ENCODE data around the gene SYMPK.
A peak's percentile ranks its signal among the peaks of the same experiment; 100 is the strongest.

Gene SYMPK

DNA sequence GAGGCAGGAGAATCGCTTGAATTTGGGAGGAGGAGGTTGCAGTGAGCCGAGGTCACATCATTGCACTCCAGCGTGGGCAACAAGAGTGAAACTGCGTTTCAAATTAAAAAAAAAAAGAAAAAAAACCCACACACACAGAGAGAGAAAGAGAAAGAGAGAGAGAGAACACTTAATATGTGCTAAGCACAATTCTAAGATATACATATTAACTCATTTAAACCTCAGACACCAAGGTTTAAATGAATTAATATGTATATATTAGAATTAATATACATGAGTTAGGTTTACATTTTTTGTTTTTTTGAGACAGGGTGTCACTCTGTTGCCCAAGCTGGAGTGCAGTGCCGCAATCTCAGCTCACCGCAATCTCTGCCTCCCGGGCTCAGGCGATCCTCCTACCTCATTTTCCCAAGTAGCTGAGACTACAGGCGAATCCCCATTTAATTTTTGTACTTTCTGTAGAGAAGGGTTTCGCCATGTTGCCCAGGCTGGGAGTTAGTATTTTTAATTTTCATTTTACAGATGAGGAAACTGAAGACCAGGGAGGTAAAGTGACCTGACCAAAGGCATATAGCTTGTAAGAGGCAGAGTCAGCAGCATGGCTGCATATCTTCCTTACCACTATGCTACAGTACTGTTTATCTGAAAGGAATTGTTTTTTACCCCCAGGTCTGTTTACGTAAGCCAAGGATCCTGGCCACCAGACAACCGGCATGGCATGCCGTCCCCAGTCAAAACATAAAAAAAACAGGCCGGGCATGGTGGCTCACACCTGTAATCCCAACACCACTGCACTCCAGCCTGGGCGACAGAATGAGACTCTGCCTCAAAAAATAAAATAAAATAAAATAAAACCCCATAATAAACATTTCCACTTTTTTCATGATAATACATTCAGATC lies 2.3 kb downstream of the SYMPK start:
- Histone ChIP-seq H2AFZ (ENCODE audit: low read depth, low read length, severe bottlenecking) (no peak overlapping the region), H3K4me2 (ENCODE audit: low read depth, low read length, poor library complexity, severe bottlenecking) (peak overlapping the region; percentile 74), H3K9ac (ENCODE audit: low read length) (no peak overlapping the region), H3K79me2 (ENCODE audit: insufficient read depth, low read length) (peaks cover 59% of the 10 kb centered on the region), H3K27me3 (ENCODE audit: low read length) (no peaks in the 10 kb centered on the region), H4K20me1 (ENCODE audit: low read depth, low read length) (no peaks in the 10 kb centered on the region), H3K4me3 (ENCODE audit: insufficient read depth, low read length, poor library complexity, severe bottlenecking) (peak overlapping the region; percentile 10), H3F3A (ENCODE audit: insufficient read depth) (peaks cover 18% of the 10 kb centered on the region), H3K9me2 (replicated peaks; ENCODE audit: insufficient read depth, low read length) (no peaks in the 10 kb centered on the region), H3K36me3 (ENCODE audit: low read length) (peaks cover 3% of the 10 kb centered on the region; the same call in 1 of the 2 replicates), H3K27ac (ENCODE audit: low read depth, low read length) (peak overlapping the region; percentile 69; the same call in 1 of the 2 replicates), H3K9me3 (ENCODE audit: insufficient read depth, low read length) (no peaks in the 10 kb centered on the region)
- TF ChIP-seq EZH2phosphoT487 (conservative IDR thresholded peaks at IDR 0.05; ENCODE audit: low read length), result no peak
- TF ChIP-seq, protein P1, sequence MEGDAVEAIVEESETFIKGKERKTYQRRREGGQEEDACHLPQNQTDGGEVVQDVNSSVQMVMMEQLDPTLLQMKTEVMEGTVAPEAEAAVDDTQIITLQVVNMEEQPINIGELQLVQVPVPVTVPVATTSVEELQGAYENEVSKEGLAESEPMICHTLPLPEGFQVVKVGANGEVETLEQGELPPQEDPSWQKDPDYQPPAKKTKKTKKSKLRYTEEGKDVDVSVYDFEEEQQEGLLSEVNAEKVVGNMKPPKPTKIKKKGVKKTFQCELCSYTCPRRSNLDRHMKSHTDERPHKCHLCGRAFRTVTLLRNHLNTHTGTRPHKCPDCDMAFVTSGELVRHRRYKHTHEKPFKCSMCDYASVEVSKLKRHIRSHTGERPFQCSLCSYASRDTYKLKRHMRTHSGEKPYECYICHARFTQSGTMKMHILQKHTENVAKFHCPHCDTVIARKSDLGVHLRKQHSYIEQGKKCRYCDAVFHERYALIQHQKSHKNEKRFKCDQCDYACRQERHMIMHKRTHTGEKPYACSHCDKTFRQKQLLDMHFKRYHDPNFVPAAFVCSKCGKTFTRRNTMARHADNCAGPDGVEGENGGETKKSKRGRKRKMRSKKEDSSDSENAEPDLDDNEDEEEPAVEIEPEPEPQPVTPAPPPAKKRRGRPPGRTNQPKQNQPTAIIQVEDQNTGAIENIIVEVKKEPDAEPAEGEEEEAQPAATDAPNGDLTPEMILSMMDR (IDR thresholded peaks at IDR 0.05; ENCODE audit: insufficient read depth, low read length, poor library complexity, severe bottlenecking), result no peak

DNA sequence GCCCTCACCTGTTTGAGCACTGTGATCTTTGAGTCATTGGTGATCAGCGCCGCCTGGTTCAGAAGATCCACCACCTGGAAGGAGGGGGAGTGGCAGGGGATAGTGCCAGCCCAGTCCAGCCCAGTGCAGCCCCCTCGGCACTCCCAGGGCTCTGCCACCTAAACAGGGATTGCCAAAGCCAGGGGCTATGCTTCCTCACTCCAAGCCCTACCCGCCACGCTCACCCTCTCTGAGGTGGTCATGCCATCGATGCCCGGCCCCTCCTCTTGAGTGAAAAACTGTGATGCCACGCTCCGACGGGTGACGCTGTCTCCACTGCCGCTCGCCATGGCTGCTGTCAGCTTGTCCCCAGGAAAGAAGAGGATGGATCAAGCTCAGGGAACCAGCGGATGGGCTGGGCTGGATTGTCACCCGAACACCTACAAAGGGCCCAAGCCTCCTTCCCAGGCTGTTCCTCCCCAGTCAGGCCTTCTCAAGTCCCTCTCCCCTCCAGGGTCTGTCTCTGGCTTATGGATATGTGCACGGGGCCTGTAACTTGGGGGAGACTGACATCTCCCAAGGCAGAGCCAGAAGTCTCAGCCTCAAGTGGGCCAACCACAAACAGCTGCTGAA lies 8.7 kb downstream of the SYMPK start:
- H3K79me2 ChIP-seq (ENCODE audit: insufficient read depth, low read length), result peaks cover 33% of the 10 kb centered on the region
- peaks cover 3% of the 10 kb centered on the region; the same call in 1 of the 2 replicates for H3K36me3 ChIP-seq (ENCODE audit: low read length)

DNA sequence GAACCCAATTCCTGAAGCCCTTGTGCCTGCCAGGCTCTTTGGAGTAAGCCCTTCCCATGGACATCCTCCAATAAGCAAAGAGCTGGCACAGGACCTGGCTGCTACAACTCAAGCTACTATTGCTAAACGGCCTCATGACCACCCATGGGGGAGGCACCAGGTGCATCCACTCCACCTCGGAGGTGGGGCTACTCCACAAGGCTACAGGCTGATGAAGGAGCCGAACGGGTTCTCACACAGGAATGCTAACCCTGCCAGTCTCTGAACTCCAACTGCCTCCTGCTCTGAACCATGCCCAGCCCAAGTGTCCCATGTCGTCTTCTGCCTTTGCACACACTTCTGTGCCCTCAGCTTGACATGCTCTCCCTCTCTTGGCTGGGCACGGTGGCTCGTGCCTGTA lies 10.0 kb downstream of the SYMPK start:
- TF ChIP-seq, protein P1 (IDR thresholded peaks at IDR 0.05; ENCODE audit: insufficient read depth, low read length, poor library complexity, severe bottlenecking), result no peak
- TF ChIP-seq EZH2phosphoT487 (conservative IDR thresholded peaks at IDR 0.05; ENCODE audit: low read length), result no peak
- peaks cover 22% of the 10 kb centered on the region for H3K79me2 ChIP-seq (ENCODE audit: insufficient read depth, low read length)

More for the DNA sequence above, 8.7 kb downstream of the SYMPK start:
- no peak overlapping the region for H3K9ac ChIP-seq (ENCODE audit: low read length)
- H3K27ac ChIP-seq (ENCODE audit: low read depth, low read length), result no peak overlapping the region
- no peaks in the 10 kb centered on the region for H3K27me3 ChIP-seq (ENCODE audit: low read length)
- H3K9me2 ChIP-seq (replicated peaks; ENCODE audit: insufficient read depth, low read length), result no peaks in the 10 kb centered on the region
- H4K20me1 ChIP-seq (ENCODE audit: low read depth, low read length), result no peaks in the 10 kb centered on the region
- H3F3A ChIP-seq (ENCODE audit: insufficient read depth), result 0 out of 2 replicates have a peak, but pooled peaks cover 3% of the 10 kb centered on the region
- no peak for TF ChIP-seq EZH2phosphoT487 (conservative IDR thresholded peaks at IDR 0.05; ENCODE audit: low read length)
- TF ChIP-seq, protein P1 (IDR thresholded peaks at IDR 0.05; ENCODE audit: insufficient read depth, low read length, poor library complexity, severe bottlenecking), result no peak
- H2AFZ ChIP-seq (ENCODE audit: low read depth, low read length, severe bottlenecking), result no peak overlapping the region
- H3K4me3 ChIP-seq (ENCODE audit: insufficient read depth, low read length, poor library complexity, severe bottlenecking), result no peak overlapping the region
- no peak overlapping the region for H3K4me2 ChIP-seq (ENCODE audit: low read depth, low read length, poor library complexity, severe bottlenecking)
- no peaks in the 10 kb centered on the region for H3K9me3 ChIP-seq (ENCODE audit: insufficient read depth, low read length)

More for the DNA sequence above, 10.0 kb downstream of the SYMPK start:
- Histone ChIP-seq H3K9ac (ENCODE audit: low read length) (no peak overlapping the region), H3K9me2 (replicated peaks; ENCODE audit: insufficient read depth, low read length) (no peaks in the 10 kb centered on the region), H3K27me3 (ENCODE audit: low read length) (no peaks in the 10 kb centered on the region), H4K20me1 (ENCODE audit: low read depth, low read length) (no peaks in the 10 kb centered on the region), H3F3A (ENCODE audit: insufficient read depth) (0 out of 2 replicates have a peak, but pooled peaks cover 3% of the 10 kb centered on the region), H3K27ac (ENCODE audit: low read depth, low read length) (no peak overlapping the region), H3K4me2 (ENCODE audit: low read depth, low read length, poor library complexity, severe bottlenecking) (no peak overlapping the region), H3K36me3 (ENCODE audit: low read length) (peaks cover 5% of the 10 kb centered on the region; the same call in 1 of the 2 replicates), H2AFZ (ENCODE audit: low read depth, low read length, severe bottlenecking) (no peak overlapping the region), H3K4me3 (ENCODE audit: insufficient read depth, low read length, poor library complexity, severe bottlenecking) (no peak overlapping the region), H3K9me3 (ENCODE audit: insufficient read depth, low read length) (no peaks in the 10 kb centered on the region)
